Astrocyte (in vitro differentiated cells and primary cell): ENCODE measurements around the gene NRIP1.

Experiments
- EZH2 ChIP-seq: IDR thresholded peaks from 2 replicates; pipeline ENCODE4 v1.6.1; 2012; ENCODE audit warnings: mild to moderate bottlenecking, low read length, inconsistent platforms; ENCODE audit not compliant: insufficient read depth
- TF ChIP-seq, protein P1 (sequence below): IDR thresholded peaks from 2 replicates; pipeline ENCODE4 v1.5.1; 2011; ENCODE audit warnings: low read depth, mild to moderate bottlenecking, inconsistent platforms, low read length, moderate library complexity; ENCODE audit not compliant: insufficient read depth

DNA sequence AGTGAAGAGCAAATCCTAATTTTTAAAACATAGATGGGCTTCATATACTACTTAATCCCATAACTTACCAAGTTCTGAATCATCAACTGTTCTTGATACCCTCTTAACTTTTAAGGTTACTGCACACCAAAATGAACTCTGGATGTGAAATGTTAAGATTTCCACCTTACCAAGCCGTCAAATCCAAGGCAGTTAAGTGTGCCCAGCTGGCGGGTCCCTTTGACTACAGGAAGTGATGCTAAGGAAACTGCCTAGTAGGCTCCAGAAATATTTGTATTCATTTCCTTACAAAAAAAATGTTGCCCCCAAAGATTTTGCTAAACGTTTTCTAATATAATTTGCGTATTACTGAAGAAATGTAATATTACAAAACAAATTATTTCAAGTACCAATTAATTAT lies 10.7 kb downstream of the NRIP1 start:
- TF ChIP-seq, protein P1, sequence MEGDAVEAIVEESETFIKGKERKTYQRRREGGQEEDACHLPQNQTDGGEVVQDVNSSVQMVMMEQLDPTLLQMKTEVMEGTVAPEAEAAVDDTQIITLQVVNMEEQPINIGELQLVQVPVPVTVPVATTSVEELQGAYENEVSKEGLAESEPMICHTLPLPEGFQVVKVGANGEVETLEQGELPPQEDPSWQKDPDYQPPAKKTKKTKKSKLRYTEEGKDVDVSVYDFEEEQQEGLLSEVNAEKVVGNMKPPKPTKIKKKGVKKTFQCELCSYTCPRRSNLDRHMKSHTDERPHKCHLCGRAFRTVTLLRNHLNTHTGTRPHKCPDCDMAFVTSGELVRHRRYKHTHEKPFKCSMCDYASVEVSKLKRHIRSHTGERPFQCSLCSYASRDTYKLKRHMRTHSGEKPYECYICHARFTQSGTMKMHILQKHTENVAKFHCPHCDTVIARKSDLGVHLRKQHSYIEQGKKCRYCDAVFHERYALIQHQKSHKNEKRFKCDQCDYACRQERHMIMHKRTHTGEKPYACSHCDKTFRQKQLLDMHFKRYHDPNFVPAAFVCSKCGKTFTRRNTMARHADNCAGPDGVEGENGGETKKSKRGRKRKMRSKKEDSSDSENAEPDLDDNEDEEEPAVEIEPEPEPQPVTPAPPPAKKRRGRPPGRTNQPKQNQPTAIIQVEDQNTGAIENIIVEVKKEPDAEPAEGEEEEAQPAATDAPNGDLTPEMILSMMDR = no peak
- no peak for TF ChIP-seq EZH2
